Right atrium auricular region (tissue), 2 donors: ENCODE results near the gene EPB41L4B. TPM values are rescaled to one million over a fixed set of nuclear protein-coding genes. Genes with fewer than 3 reads are reported as not detected.

Source experiments
- DNase-seq: peaks from one replicate; pipeline ENCODE4 v3.0.0-alpha.2; 2019; ENCODE audit warnings: low spot score
- H3K27ac ChIP-seq, 2 donors: fragments of 200-600 bp; sonication (generic); 1 replicate in 1 of 2; 2 replicates in 1 of 2; pipeline ENCODE4 v1.5.1; 2016 to 2019
- H3K27me3 ChIP-seq, 2 donors: fragments of 200-600 bp; sonication (generic); one replicate each; pipeline versions ENCODE4 v1.5.1 to v1.6.0; 2017 to 2019
- H3K36me3 ChIP-seq: fragments of 200-600 bp; sonication (generic); one replicate; pipeline ENCODE4 v1.5.1; 2016
- H3K4me1 ChIP-seq, 2 donors: fragments of 200-600 bp; sonication (generic); one replicate each; pipeline versions ENCODE4 v1.5.1 to v1.6.0; 2017 to 2019
- H3K4me3 ChIP-seq, 2 donors: fragments of 200-600 bp; sonication (generic); 1 replicate in 1 of 2; 2 replicates in 1 of 2; pipeline ENCODE4 v1.5.1; 2017 to 2019; ENCODE audit warnings: mild to moderate bottlenecking in 1 of 2, moderate library complexity in 1 of 2
- H3K9me3 ChIP-seq, 2 donors: fragments of 200-600 bp; sonication (generic); one replicate each; pipeline ENCODE4 v1.5.1; 2019
- CTCF ChIP-seq, 2 donors: fragments of 200-600 bp; sonication (generic); IDR thresholded peaks; one replicate each; pipeline ENCODE4 v1.5.1; 2019; ENCODE audit warnings: antibody characterized with exemption in 2 of 2
- total RNA-seq, 2 donors: library from RNA; depleted of rRNA; stranded (reverse); fragments of >200 nt; gene quantifications; one replicate each; pipeline ENCODE4 v1.1.0, GENCODE V29; 2016

Gene EPB41L4B
- total RNA-seq, 2 donors from 2014 or later: 15.3 to 30.4 TPM

- Histone ChIP-seq H3K27me3 (no peaks in the 10 kb centered on the region), H3K27ac (no peak overlapping the region), H3K36me3 (no peaks in the 10 kb centered on the region), H3K4me3 (no peak overlapping the region), H3K4me1 (peaks cover 0 to 17% of the 10 kb centered on the region in 2 donors), H3K9me3 (no peaks in the 10 kb centered on the region)
- DNase-seq: no peak
- no peak for TF ChIP-seq CTCF (IDR thresholded peaks at IDR 0.05)
These were observed 197.9 kb downstream of the EPB41L4B start for GRCh38 chr9:109122726-109123621.

Other genes with a start within 250 kb of the EPB41L4B start
- 10 to 100 TPM; 89.0 to 95.1 TPM for gene TMEM245, start 201.1 kb downstream of the EPB41L4B start, total RNA-seq
- 1 to 10 TPM; 4.3 to 7.5 TPM for gene FRRS1L, start 153.8 kb downstream of the EPB41L4B start, total RNA-seq
- 1 to 10 TPM; 6.9 to 7.9 TPM for gene PTPN3, start 177.2 kb upstream of the EPB41L4B start, total RNA-seq